ENCODE results near the gene HTT. TPM values are rescaled to one million over a fixed set of nuclear protein-coding genes. Genes with fewer than 3 reads are reported as not detected.

The HTT gene
- total and polyA plus RNA-seq, 2 of the 8 experiments (the other 6 are each of a cell fraction or from before 2014, with no cell fraction given): 24.0 to 71.0 TPM

GRCh38 chr4:3257556-3258482 is 183.3 kb downstream of the HTT start:
- Histone ChIP-seq H3K9me3 (ENCODE audit: insufficient read depth in 2 of 2, low read depth in 1 of 2, low read length in 1 of 2) (no peaks in the 10 kb centered on the region), H3K56ac (replicated peaks; ENCODE audit: insufficient read length, low read depth, low read length) (no peak overlapping the region), H2BK5ac (ENCODE audit: low read depth, low read length) (no peak overlapping the region), H3K27ac (ENCODE audit: low read depth, low read length) (no peak overlapping the region), H3K4me3 (ENCODE audit: extremely low read depth in 1 of 4, insufficient read depth in 2 of 4, low read depth in 3 of 4, low read length in 4 of 4) (no peak overlapping the region), H3K4me2 (ENCODE audit: insufficient read depth in 1 of 2, low read depth in 2 of 2, low read length in 2 of 2) (no peak overlapping the region), H3K36me3 (ENCODE audit: control insufficient read depth in 2 of 4, insufficient read depth in 4 of 4, low read length in 3 of 4) (no peaks in the 10 kb centered on the region), H3K4ac (replicated peaks; ENCODE audit: insufficient read length, low read depth, low read length) (no peak overlapping the region), H4K8ac (ENCODE audit: extremely low read depth, insufficient read depth, low read length) (no peak overlapping the region), H3K9ac (replicated peaks in 1 of 4; ENCODE audit: extremely low read depth in 1 of 4, low read depth in 3 of 4, low read length in 3 of 4) (no peak overlapping the region), H3K23me2 (ENCODE audit: low read depth, low read length) (no peaks in the 10 kb centered on the region), H3K14ac (ENCODE audit: insufficient read length) (no peak overlapping the region), H3K79me2 (ENCODE audit: control insufficient read depth in 1 of 2, insufficient read depth in 2 of 2, low read length in 2 of 2) (no peaks in the 10 kb centered on the region), H4K5ac (ENCODE audit: insufficient read length, low read depth, low read length) (no peak overlapping the region), H3K23ac (ENCODE audit: insufficient read length) (no peak overlapping the region), H2BK120ac (replicated peaks; ENCODE audit: low read depth, low read length) (no peak overlapping the region), H4K20me1 (replicated peaks in 1 of 2; ENCODE audit: control insufficient read depth in 1 of 2, insufficient read depth in 2 of 2, low read length in 2 of 2) (peaks cover 0 to 1% of the 10 kb centered on the region in 2 experiments), H3K27me3 (replicated peaks in 1 of 4; ENCODE audit: control insufficient read depth in 3 of 4, extremely low read depth in 1 of 4, insufficient read depth in 3 of 4, low read length in 3 of 4) (no peaks in the 10 kb centered on the region; a peak in 1 of 7 replicates), H4K91ac (replicated peaks; ENCODE audit: insufficient read length, low read length) (no peak overlapping the region), H3K18ac (ENCODE audit: extremely low read depth, low read length) (no peak overlapping the region), H2AK5ac (ENCODE audit: low read depth, low read length) (no peak overlapping the region), H2BK12ac (ENCODE audit: low read depth, low read length) (no peak overlapping the region), H3K4me1 (replicated peaks in 1 of 4; ENCODE audit: control insufficient read depth in 3 of 4, insufficient read depth in 4 of 4, low read length in 3 of 4) (no peaks in the 10 kb centered on the region; a peak in 1 of 7 replicates), H3K79me1 (ENCODE audit: low read depth, low read length) (no peaks in the 10 kb centered on the region), H2BK20ac (ENCODE audit: low read length) (no peak overlapping the region), H2AFZ (ENCODE audit: low read length) (no peak overlapping the region), H2BK15ac (ENCODE audit: low read length) (no peak overlapping the region)
- no peak for FAIRE-seq
- ChIA-PET CTCF (ENCODE audit: partially characterized antibody) (interaction anchor here (0.8 to 2.6 kb wide), 6 partner anchors 13 to 185 kb away, joined by 3 to 11 read pairs (median 5); no protein-coding TSS in a partner anchor), POLR2A (ENCODE audit: partially characterized antibody) (interaction anchor here (1.2 kb wide), 1 partner anchor 11 kb away, joined by 3 read pairs; no protein-coding TSS in a partner anchor)
- DNase-seq (ENCODE audit: low read depth in 1 of 2, low spot score in 2 of 2): no peak
- 90% methylated on average over 29 of the region's 29 CpGs; no CpG with 5 or more reads in 1 of the 2 experiments for WGBS, 2 experiments (ENCODE audit: extremely low coverage in 1 of 2, insufficient coverage in 1 of 2, insufficient read length in 1 of 2, insufficient replicate concordance in 2 of 2, low coverage in 1 of 2, low lambda C conversion rate in 2 of 2, missing lambda C conversion rate in 1 of 2)
- no peak for TF ChIP-seq POLR2AphosphoS5 (IDR thresholded peaks at IDR 0.05; ENCODE audit: low read depth, low read length)
- TF ChIP-seq ATF3 (IDR thresholded peaks at IDR 0.05; ENCODE audit: insufficient read depth, low read depth, low read length): no peak
- no peak for TF ChIP-seq SAP30 (IDR thresholded peaks at IDR 0.05; ENCODE audit: insufficient read depth, insufficient replicate concordance, low read length)
- no peak for TF ChIP-seq NRF1 (IDR thresholded peaks at IDR 0.05; ENCODE audit: low read depth, low read length)
- TF ChIP-seq SIX5 (IDR thresholded peaks at IDR 0.05; ENCODE audit: low read depth, low read length): no peak
- no peak for TF ChIP-seq E2F6 (IDR thresholded peaks at IDR 0.05)
- no peak for TF ChIP-seq MAFK (IDR thresholded peaks at IDR 0.05; ENCODE audit: low read depth, low read length)
- no peak for TF ChIP-seq ZNF274 (IDR thresholded peaks at IDR 0.05; ENCODE audit: borderline replicate concordance, extremely low read depth, low read length)
- TF ChIP-seq CHD2 (IDR thresholded peaks at IDR 0.05; ENCODE audit: low read length): no peak
- TF ChIP-seq BRCA1 (IDR thresholded peaks at IDR 0.05; ENCODE audit: low read depth, low read length): no peak
- no peak for TF ChIP-seq KDM5A (IDR thresholded peaks at IDR 0.05; ENCODE audit: low read length)
